ENCODE data around the gene SPTSSA.

DNA sequence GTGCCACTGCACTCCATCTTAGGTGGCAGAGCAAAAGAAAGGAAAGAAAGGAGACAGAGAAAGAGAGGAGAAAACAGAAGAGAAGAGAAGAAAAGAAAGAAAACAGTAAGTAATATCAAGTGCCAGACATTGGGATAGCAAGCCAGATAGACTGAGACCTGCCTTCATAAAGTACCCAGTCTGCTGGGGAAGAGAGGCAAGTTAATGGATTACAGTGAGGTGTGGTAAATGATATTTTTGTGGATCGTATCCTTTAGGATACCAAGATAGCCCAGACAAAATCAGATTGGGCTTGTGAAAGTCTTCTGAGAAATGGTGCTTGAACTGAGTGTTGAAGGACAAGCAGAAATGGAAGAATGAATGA lies 1.5 kb upstream of the SPTSSA start:
- TF ChIP-seq, protein P1, sequence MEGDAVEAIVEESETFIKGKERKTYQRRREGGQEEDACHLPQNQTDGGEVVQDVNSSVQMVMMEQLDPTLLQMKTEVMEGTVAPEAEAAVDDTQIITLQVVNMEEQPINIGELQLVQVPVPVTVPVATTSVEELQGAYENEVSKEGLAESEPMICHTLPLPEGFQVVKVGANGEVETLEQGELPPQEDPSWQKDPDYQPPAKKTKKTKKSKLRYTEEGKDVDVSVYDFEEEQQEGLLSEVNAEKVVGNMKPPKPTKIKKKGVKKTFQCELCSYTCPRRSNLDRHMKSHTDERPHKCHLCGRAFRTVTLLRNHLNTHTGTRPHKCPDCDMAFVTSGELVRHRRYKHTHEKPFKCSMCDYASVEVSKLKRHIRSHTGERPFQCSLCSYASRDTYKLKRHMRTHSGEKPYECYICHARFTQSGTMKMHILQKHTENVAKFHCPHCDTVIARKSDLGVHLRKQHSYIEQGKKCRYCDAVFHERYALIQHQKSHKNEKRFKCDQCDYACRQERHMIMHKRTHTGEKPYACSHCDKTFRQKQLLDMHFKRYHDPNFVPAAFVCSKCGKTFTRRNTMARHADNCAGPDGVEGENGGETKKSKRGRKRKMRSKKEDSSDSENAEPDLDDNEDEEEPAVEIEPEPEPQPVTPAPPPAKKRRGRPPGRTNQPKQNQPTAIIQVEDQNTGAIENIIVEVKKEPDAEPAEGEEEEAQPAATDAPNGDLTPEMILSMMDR (IDR thresholded peaks at IDR 0.05; ENCODE audit: low read length), result no peak
- TF ChIP-seq EZH2 (optimal IDR thresholded peaks at IDR 0.05; ENCODE audit: low read depth, low read length) (no peak), EZH2phosphoT487 (IDR thresholded peaks at IDR 0.05; ENCODE audit: low read length) (no peak)

Measured in MM.1S (cell line).